ENCODE measurements around the gene B4GALT3.

B4GALT3 gene

DNA sequence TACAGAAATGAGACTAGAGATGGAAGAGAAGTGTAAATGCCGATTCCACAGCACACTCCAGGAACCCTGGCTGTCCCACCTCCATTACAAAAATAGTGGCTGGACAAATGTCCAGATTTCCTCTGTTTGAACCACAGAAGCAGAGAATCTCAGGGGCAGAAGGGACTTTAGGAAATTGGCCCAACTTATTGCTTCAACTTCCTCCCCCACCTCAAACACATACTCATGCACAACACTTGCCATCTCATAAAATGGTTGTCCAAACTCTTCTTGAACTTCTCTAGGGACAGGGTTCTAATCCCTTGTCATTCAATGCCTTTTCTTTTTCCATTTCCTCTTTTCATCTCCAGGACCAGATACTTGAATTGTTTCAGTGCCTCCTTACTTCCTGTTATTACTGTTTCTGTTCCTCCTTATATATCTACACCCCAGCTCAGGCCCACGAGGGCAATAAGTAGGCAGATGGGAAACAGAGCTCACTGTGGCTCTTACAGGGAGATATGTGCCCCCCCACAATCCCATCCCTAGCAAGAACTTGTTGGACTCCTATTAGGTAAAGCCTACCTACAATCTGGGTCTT, 8.5 kb upstream of the B4GALT3 start:
- DNase-seq (ENCODE audit: extremely low spot score) = no peak
- ChIA-PET POLR2A (interaction anchor here (1.0 kb wide), 1 partner anchor 16 kb away, joined by 3 read pairs; the partner anchor contains the start of gene NDUFS2), CTCF (no interaction called here)
- no peak for TF ChIP-seq HDGF (IDR thresholded peaks at IDR 0.05; ENCODE audit: borderline replicate concordance)
- no peak for TF ChIP-seq L3MBTL2 (conservative IDR thresholded peaks at IDR 0.05)
- no peak for TF ChIP-seq CTBP1 (IDR thresholded peaks at IDR 0.05; ENCODE audit: borderline replicate concordance)
- TF ChIP-seq LEF1 (IDR thresholded peaks at IDR 0.05; ENCODE audit: borderline replicate concordance) = no peak
- no peak for TF ChIP-seq FOXA1 (IDR thresholded peaks at IDR 0.05)
- TF ChIP-seq SP1 (IDR thresholded peaks at IDR 0.05) = no peak
- TF ChIP-seq NFRKB (IDR thresholded peaks at IDR 0.05) = no peak
- no peak for TF ChIP-seq ZNF384 (IDR thresholded peaks at IDR 0.05)
- no peak for TF ChIP-seq FOXM1 (IDR thresholded peaks at IDR 0.05; ENCODE audit: borderline replicate concordance)
- TF ChIP-seq BHLHE40 (IDR thresholded peaks at IDR 0.05; ENCODE audit: borderline replicate concordance) = no peak
- no peak for TF ChIP-seq PKNOX1 (IDR thresholded peaks at IDR 0.05)
- no peak for TF ChIP-seq TARDBP (IDR thresholded peaks at IDR 0.05)
- no peak for TF ChIP-seq ELF4 (IDR thresholded peaks at IDR 0.05)
- no peak for TF ChIP-seq ARNT (IDR thresholded peaks at IDR 0.05)
- TF ChIP-seq SUZ12 (IDR thresholded peaks at IDR 0.05) = no peak
- TF ChIP-seq FOXK2 (IDR thresholded peaks at IDR 0.05) = no peak

DNA sequence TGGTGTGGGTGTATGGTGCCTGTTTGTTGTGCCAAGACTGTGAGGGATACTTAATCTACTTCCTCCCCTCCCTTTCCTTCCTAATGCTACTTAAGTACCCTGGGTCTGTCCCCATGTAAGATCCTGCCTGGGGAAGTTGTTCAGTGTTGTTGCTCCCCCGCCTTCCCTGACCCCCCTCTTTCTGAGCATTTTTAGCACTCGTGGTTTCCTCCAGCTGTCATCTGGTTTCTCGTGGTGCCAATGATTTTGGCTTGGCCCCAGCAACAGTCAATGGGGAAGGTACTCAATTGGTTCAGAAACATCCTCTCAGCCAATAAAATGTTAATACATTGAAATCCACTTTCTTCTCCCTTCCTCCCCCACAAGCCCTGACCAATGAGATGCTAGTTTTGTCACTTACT, 8.0 kb upstream of the B4GALT3 start:
- ChIA-PET POLR2A (no interaction called here), CTCF (no interaction called here)
- no peak for DNase-seq (ENCODE audit: extremely low spot score)

GRCh38 chr1:161182214-161182613, 4.9 kb upstream of the B4GALT3 start:
- CTCF ChIA-PET = no interaction called here
- DNase-seq (ENCODE audit: extremely low spot score) = no peak

More for the DNA sequence above, 8.0 kb upstream of the B4GALT3 start:
- TF ChIP-seq BHLHE40 (IDR thresholded peaks at IDR 0.05; ENCODE audit: borderline replicate concordance) = no peak
- no peak for TF ChIP-seq HDGF (IDR thresholded peaks at IDR 0.05; ENCODE audit: borderline replicate concordance)
- TF ChIP-seq PKNOX1 (IDR thresholded peaks at IDR 0.05) = no peak
- no peak for TF ChIP-seq CTBP1 (IDR thresholded peaks at IDR 0.05; ENCODE audit: borderline replicate concordance)
- no peak for TF ChIP-seq FOXA1 (IDR thresholded peaks at IDR 0.05)
- no peak for TF ChIP-seq SP1 (IDR thresholded peaks at IDR 0.05)
- no peak for TF ChIP-seq LEF1 (IDR thresholded peaks at IDR 0.05; ENCODE audit: borderline replicate concordance)
- no peak for TF ChIP-seq FOXK2 (IDR thresholded peaks at IDR 0.05)
- TF ChIP-seq NFRKB (IDR thresholded peaks at IDR 0.05) = no peak
- TF ChIP-seq L3MBTL2 (conservative IDR thresholded peaks at IDR 0.05) = no peak
- no peak for TF ChIP-seq ELF4 (IDR thresholded peaks at IDR 0.05)
- TF ChIP-seq ARNT (IDR thresholded peaks at IDR 0.05) = no peak
- TF ChIP-seq ZNF384 (IDR thresholded peaks at IDR 0.05) = no peak
- TF ChIP-seq SUZ12 (IDR thresholded peaks at IDR 0.05) = no peak
- no peak for TF ChIP-seq FOXM1 (IDR thresholded peaks at IDR 0.05; ENCODE audit: borderline replicate concordance)
- no peak for TF ChIP-seq TARDBP (IDR thresholded peaks at IDR 0.05)

DNA sequence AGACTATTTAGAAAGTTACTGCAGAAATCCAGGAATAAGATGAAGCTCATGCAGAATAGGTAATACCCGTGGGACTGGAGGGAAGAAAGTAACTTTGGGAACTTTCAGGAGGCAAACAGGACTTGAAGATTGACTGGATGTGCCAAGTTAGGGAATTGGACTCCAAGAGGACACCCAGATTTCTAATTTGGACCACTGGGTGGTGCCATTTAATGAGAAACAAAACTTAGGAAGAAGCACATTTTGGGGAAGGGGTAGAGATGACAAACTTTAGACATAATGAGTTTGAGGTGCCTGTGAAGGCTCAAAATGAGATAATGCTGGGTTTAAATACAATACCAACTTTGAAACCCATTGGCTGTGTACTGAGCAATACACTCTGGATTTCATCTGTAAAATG, 3.3 kb upstream of the B4GALT3 start:
- no peak for DNase-seq (ENCODE audit: extremely low spot score)
- CTCF ChIA-PET = no interaction called here
- TF ChIP-seq PKNOX1 (IDR thresholded peaks at IDR 0.05) (no peak), ARNT (IDR thresholded peaks at IDR 0.05) (no peak), SP1 (IDR thresholded peaks at IDR 0.05) (no peak), SUZ12 (IDR thresholded peaks at IDR 0.05) (no peak), CTBP1 (IDR thresholded peaks at IDR 0.05; ENCODE audit: borderline replicate concordance) (no peak), TARDBP (IDR thresholded peaks at IDR 0.05) (no peak), L3MBTL2 (conservative IDR thresholded peaks at IDR 0.05) (no peak), FOXA1 (IDR thresholded peaks at IDR 0.05) (no peak), FOXK2 (IDR thresholded peaks at IDR 0.05) (no peak), NFRKB (IDR thresholded peaks at IDR 0.05) (no peak), FOXM1 (IDR thresholded peaks at IDR 0.05; ENCODE audit: borderline replicate concordance) (no peak), LEF1 (IDR thresholded peaks at IDR 0.05; ENCODE audit: borderline replicate concordance) (no peak), ELF4 (IDR thresholded peaks at IDR 0.05) (no peak), ZNF384 (IDR thresholded peaks at IDR 0.05) (no peak)
- POLR2A ChIA-PET = no interaction called here

More at GRCh38 chr1:161182214-161182613, 4.9 kb upstream of the B4GALT3 start:
- POLR2A ChIA-PET = interaction anchor here (1.5 kb wide), 1 partner anchor 29 kb away, joined by 5 read pairs; the partner anchor contains the start of gene UFC1
- TF ChIP-seq PKNOX1 (IDR thresholded peaks at IDR 0.05) (no peak), L3MBTL2 (conservative IDR thresholded peaks at IDR 0.05) (no peak), ARNT (IDR thresholded peaks at IDR 0.05) (no peak), FOXA1 (IDR thresholded peaks at IDR 0.05) (no peak), SP1 (IDR thresholded peaks at IDR 0.05) (no peak), ELF4 (IDR thresholded peaks at IDR 0.05) (no peak), HDGF (IDR thresholded peaks at IDR 0.05; ENCODE audit: borderline replicate concordance) (no peak), ZNF384 (IDR thresholded peaks at IDR 0.05) (no peak)

DNA sequence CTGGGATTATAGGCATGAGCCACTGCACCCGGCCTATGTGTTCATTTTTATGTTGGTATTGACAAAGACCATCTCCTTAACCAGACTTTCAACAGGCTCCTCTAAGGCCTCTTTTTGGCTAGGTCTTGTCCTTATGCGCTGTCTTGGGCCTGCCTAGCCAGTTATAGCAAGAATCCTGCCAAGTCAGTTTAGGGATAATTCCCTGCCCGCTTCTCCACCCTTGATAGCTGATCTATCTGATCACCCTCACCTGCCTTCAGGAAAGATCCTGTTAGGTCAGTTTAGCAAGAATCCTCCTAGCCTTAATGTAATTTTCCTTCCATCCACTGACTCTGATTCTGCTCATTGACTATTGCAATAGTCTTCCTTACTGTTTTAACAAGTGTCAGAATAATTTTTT, 2.4 kb upstream of the B4GALT3 start:
- DNase-seq (ENCODE audit: extremely low spot score) = no peak
- POLR2A ChIA-PET = no interaction called here
- no peak for TF ChIP-seq ELF4 (IDR thresholded peaks at IDR 0.05)
- CTCF ChIA-PET = interaction anchor here (0.6 to 0.7 kb wide), 2 partner anchors 25 to 561 kb away, joined by 4 read pairs; no protein-coding TSS in a partner anchor

- no peak for DNase-seq (ENCODE audit: extremely low spot score)
- CTCF ChIA-PET = no interaction called here
- POLR2A ChIA-PET = interaction anchor here (1.7 to 1.8 kb wide), 2 partner anchors 11 to 20 kb away, joined by 7 to 14 read pairs; partner anchors contain the start of genes ADAMTS4 and PPOX
- no peak for TF ChIP-seq BHLHE40 (IDR thresholded peaks at IDR 0.05; ENCODE audit: borderline replicate concordance)
- TF ChIP-seq HDGF (IDR thresholded peaks at IDR 0.05; ENCODE audit: borderline replicate concordance) = no peak
- TF ChIP-seq SP1 (IDR thresholded peaks at IDR 0.05) = no peak
- no peak for TF ChIP-seq CTBP1 (IDR thresholded peaks at IDR 0.05; ENCODE audit: borderline replicate concordance)
- TF ChIP-seq PKNOX1 (IDR thresholded peaks at IDR 0.05) = no peak
- TF ChIP-seq FOXM1 (IDR thresholded peaks at IDR 0.05; ENCODE audit: borderline replicate concordance) = no peak
- TF ChIP-seq ZNF384 (IDR thresholded peaks at IDR 0.05) = no peak
- TF ChIP-seq NFRKB (IDR thresholded peaks at IDR 0.05) = no peak
- TF ChIP-seq ELF4 (IDR thresholded peaks at IDR 0.05) = no peak
- no peak for TF ChIP-seq ARNT (IDR thresholded peaks at IDR 0.05)
Observed at GRCh38 chr1:161177936-161178244, 583 bp upstream of the B4GALT3 start.

Measured in HEK293T (cell line).